Effector CD8-positive, alpha-beta T cell (primary cell): Measurements from ENCODE around the gene SAA2.
"Not testable (repeated sequence)": the region's sequence is repeated elsewhere in the genome, so short reads cannot be mapped to it uniquely, and the experiment has no call there.

Experiments used
- DNase-seq: peaks from one replicate; lab custom pipeline; 2025; lab: John Stamatoyannopoulos, UW

SAA2 gene

GRCh38 chr11:18247191-18247581 lies 1.3 kb downstream of the SAA2 start:
- DNase-seq: not testable (repeated sequence)

GRCh38 chr11:18246379-18247190 lies 1.9 kb downstream of the SAA2 start:
- DNase-seq: not testable (repeated sequence)

GRCh38 chr11:18245396-18245795 lies 3.1 kb downstream of the SAA2 start:
- no peak for DNase-seq

- no peak for DNase-seq
Observed at GRCh38 chr11:18243783-18244362, 4.6 kb downstream of the SAA2 start.

GRCh38 chr11:18239655-18240054 lies 8.8 kb downstream of the SAA2 start:
- no peak for DNase-seq

GRCh38 chr11:18236664-18237356 lies 11.7 kb downstream of the SAA2 start, which contains the start of gene SAA4:
TSS of gene SAA4 (minus strand) at chr11:18236802. CDS start at chr11:18235926, 876 bp downstream.
- no peak for DNase-seq

- DNase-seq: no peak
Observed at GRCh38 chr11:18235394-18236334, 12.8 kb downstream of the SAA2 start.

- no peak for DNase-seq
Observed at GRCh38 chr11:18233912-18234311, 14.6 kb downstream of the SAA2 start.

- DNase-seq: no peak
Observed at GRCh38 chr11:18230859-18231258, 17.6 kb downstream of the SAA2 start.

GRCh38 chr11:18229501-18229900 lies 19.0 kb downstream of the SAA2 start:
- DNase-seq: no peak

- no peak for DNase-seq
Observed at GRCh38 chr11:18225913-18226312, 22.6 kb downstream of the SAA2 start.

GRCh38 chr11:18223591-18224387 lies 24.7 kb downstream of the SAA2 start:
- DNase-seq: no peak

- no peak for DNase-seq
Observed at GRCh38 chr11:18222814-18223421, 25.6 kb downstream of the SAA2 start.

GRCh38 chr11:18221274-18221876 lies 27.1 kb downstream of the SAA2 start:
- DNase-seq: no peak

- no peak for DNase-seq
Observed at GRCh38 chr11:18209058-18209457, 39.4 kb downstream of the SAA2 start.

- no peak for DNase-seq
Observed at GRCh38 chr11:18204771-18205170, 43.7 kb downstream of the SAA2 start.

- DNase-seq: no peak
Observed at GRCh38 chr11:18204220-18204619, 44.2 kb downstream of the SAA2 start.

GRCh38 chr11:18203723-18204122 lies 44.7 kb downstream of the SAA2 start:
- no peak for DNase-seq

GRCh38 chr11:18197738-18198137 lies 50.7 kb downstream of the SAA2 start:
- DNase-seq: not testable (repeated sequence)

GRCh38 chr11:18196532-18196931 lies 51.9 kb downstream of the SAA2 start:
- no peak for DNase-seq
